RWPE2 (cell line): ENCODE results near the gene MINAR2.

ENCODE experiments used
- ATAC-seq: fragments of 200-7000 bp; cut with Tn5 transposase; 3 replicates; pipeline ENCODE4 v1.9.1; 2021; ENCODE audit warnings: low read depth
- DNase-seq: peaks from one replicate; pipeline ENCODE4 v3.0.0-alpha.2; 2020; ENCODE audit warnings: low spot score
- H3K27ac ChIP-seq: fragments of 450-650 bp; 2 replicates; pipeline ENCODE4 v1.5.1; 2017; ENCODE audit warnings: mild to moderate bottlenecking; ENCODE audit not compliant: poor library complexity, severe bottlenecking
- H3K27me3 ChIP-seq: fragments of 250-450 bp; sonication (Bioruptor Pico); 2 replicates; pipeline ENCODE4 v1.5.1; 2021; ENCODE audit warnings: mild to moderate bottlenecking, moderate library complexity; ENCODE audit not compliant: insufficient read depth, poor library complexity, severe bottlenecking
- H3K36me3 ChIP-seq: fragments of 250-450 bp; sonication (Bioruptor Pico); 2 replicates; pipeline ENCODE4 v1.5.1; 2020; ENCODE audit warnings: low read depth, mild to moderate bottlenecking, moderate library complexity
- H3K4me1 ChIP-seq: fragments of 250-450 bp; sonication (Bioruptor Pico); 2 replicates; pipeline ENCODE4 v1.5.1; 2021; ENCODE audit warnings: mild to moderate bottlenecking, moderate library complexity; ENCODE audit not compliant: insufficient read depth, poor library complexity, severe bottlenecking
- H3K4me3 ChIP-seq: fragments of 250-450 bp; sonication (Bioruptor Pico); 2 replicates; pipeline ENCODE4 v1.5.1; 2021; ENCODE audit warnings: mild to moderate bottlenecking, moderate library complexity; ENCODE audit not compliant: severe bottlenecking
- H3K9me3 ChIP-seq: fragments of 250-450 bp; sonication (Bioruptor Pico); 2 replicates; pipeline ENCODE4 v1.5.1; 2021; ENCODE audit warnings: mild to moderate bottlenecking, moderate library complexity; ENCODE audit not compliant: severe bottlenecking
- CTCF ChIP-seq: fragments of 450-650 bp; IDR thresholded peaks from one replicate; pipeline ENCODE4 v1.5.1; 2017; ENCODE audit warnings: mild to moderate bottlenecking, moderate library complexity; ENCODE audit not compliant: poor library complexity, severe bottlenecking

Gene MINAR2

DNA sequence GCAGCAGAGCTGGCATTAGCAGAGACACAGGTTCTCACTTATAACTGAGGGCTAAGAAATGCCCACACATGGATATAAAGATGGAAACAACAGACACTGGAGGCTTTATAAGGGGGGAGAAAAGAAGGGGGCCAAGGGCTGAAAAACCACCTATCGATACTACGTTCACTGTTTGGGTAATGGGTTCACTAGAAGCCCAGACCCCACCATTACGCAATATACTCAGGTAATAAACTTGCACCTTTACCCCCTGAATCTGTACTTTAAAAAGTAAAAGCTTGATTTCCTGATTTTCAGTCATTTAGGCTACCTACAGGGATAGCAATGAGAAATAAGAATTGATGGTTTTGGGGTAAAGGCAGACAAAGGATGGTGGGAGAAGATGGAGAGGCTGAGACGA is 1.9 kb upstream of the MINAR2 start:
- H3K4me1 ChIP-seq = no peaks in the 10 kb centered on the region
- H3K4me3 ChIP-seq = no peak overlapping the region
- H3K9me3 ChIP-seq = no peaks in the 10 kb centered on the region
- DNase-seq = no peak
- ATAC-seq = no peak
- peaks cover 5% of the 10 kb centered on the region for H3K27me3 ChIP-seq
- H3K36me3 ChIP-seq = no peaks in the 10 kb centered on the region
- H3K27ac ChIP-seq = no peak overlapping the region
- TF ChIP-seq CTCF = no peak

DNA sequence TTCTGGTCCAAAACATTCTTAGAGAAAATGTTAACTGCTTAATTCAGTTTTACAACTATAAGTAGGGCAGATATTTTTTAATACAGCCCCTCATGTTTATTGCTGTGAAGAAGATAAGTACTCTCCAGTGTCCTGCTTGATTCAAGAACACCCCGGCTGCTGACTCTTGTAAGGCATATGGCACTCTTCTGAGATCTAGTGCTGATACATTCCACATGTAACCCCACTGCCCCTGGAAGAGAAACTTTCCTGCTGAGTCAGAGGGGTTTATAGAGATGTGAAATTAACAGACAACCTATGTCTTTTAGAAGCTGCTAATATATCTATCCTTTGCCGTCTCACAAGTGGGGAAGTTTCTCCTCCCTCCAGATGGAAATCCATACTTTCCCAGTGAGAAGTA is 1.0 kb upstream of the MINAR2 start:
- Histone ChIP-seq H3K27ac (no peak overlapping the region), H3K36me3 (no peaks in the 10 kb centered on the region), H3K27me3 (peaks cover 5% of the 10 kb centered on the region), H3K4me1 (no peaks in the 10 kb centered on the region), H3K4me3 (no peak overlapping the region), H3K9me3 (no peaks in the 10 kb centered on the region)
- no peak for TF ChIP-seq CTCF
- DNase-seq (no peak), ATAC-seq (0 out of 3 replicates have a peak, but pooled peaks have one; percentile 19)

GRCh38 chr5:129748913-129749880 is 1.3 kb downstream of the MINAR2 start:
- no peak for DNase-seq
- Histone ChIP-seq H3K4me3 (no peak overlapping the region), H3K27me3 (peaks cover 5% of the 10 kb centered on the region), H3K4me1 (no peaks in the 10 kb centered on the region), H3K9me3 (no peaks in the 10 kb centered on the region), H3K36me3 (no peaks in the 10 kb centered on the region), H3K27ac (no peak overlapping the region)
- TF ChIP-seq CTCF = no peak
- no peak for ATAC-seq

GRCh38 chr5:129760636-129761325 is 12.9 kb downstream of the MINAR2 start:
- no peaks in the 10 kb centered on the region for H3K4me1 ChIP-seq
- H3K27ac ChIP-seq = no peak overlapping the region
- no peaks in the 10 kb centered on the region for H3K27me3 ChIP-seq
- H3K9me3 ChIP-seq = no peaks in the 10 kb centered on the region
- no peak overlapping the region for H3K4me3 ChIP-seq
- DNase-seq (no peak), ATAC-seq (no peak)
- TF ChIP-seq CTCF = no peak
- H3K36me3 ChIP-seq = no peaks in the 10 kb centered on the region
